Measurements from ENCODE around the gene VSIG2. TPM values are rescaled to one million over a fixed set of nuclear protein-coding genes. Genes with fewer than 3 reads are reported as not detected.

Gene VSIG2
- total and polyA plus RNA-seq, 2 of the 4 experiments (the other 2 are of a cell fraction), result not detected

DNA sequence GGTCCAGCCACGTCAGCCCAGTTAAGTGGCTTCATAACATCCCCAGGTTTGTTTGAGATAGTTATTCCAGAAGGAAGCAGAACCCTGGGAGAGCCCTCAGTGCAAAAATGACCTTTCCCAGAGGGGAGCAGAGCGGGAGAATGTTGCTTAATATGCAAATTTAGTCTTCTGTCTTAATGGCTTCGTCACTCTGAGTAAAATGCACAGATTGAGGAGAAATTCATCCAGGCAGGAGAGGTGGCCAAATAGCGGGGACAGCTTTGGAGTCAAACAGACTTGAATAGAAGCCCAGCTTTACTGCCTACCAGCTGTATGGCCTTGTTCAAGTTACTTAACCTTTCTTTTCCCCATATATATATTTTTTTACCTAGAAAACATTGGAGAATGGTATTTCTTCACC, 24.6 kb downstream of the VSIG2 start:
- Histone ChIP-seq H2BK120ac (ENCODE audit: low read depth, low read length) (no peak overlapping the region), H2AK5ac (ENCODE audit: low read depth, low read length) (no peak overlapping the region), H3K23ac (ENCODE audit: low read depth, low read length) (no peak overlapping the region), H2BK15ac (ENCODE audit: low read depth, low read length) (no peak overlapping the region), H2AFZ (replicated peaks; ENCODE audit: low read length, poor library complexity) (no peak overlapping the region), H3K27me3 (ENCODE audit: control insufficient read depth, insufficient read depth, low read length) (peaks cover 8% of the 10 kb centered on the region), H3K9ac (ENCODE audit: low read depth, low read length) (no peak overlapping the region), H3K56ac (ENCODE audit: extremely low read depth, insufficient read depth, low read length) (no peak overlapping the region), H3K4me3 (ENCODE audit: insufficient read depth, low read depth, low read length) (no peak overlapping the region), H3K36me3 (ENCODE audit: control insufficient read depth, insufficient read depth, low read length) (no peaks in the 10 kb centered on the region), H3K4me1 (ENCODE audit: control insufficient read depth, insufficient read depth, low read length) (peaks cover 5% of the 10 kb centered on the region), H4K20me1 (ENCODE audit: insufficient read depth, low read length) (no peaks in the 10 kb centered on the region), H3K4ac (ENCODE audit: low read depth, low read length) (no peak overlapping the region), H3K27ac (ENCODE audit: insufficient read depth, low read length) (no peak overlapping the region), H3K14ac (replicated peaks; ENCODE audit: low read depth, low read length) (no peak overlapping the region), H3K79me1 (ENCODE audit: low read depth in 1 of 2, low read length in 2 of 2) (no peaks in the 10 kb centered on the region), H4K8ac (ENCODE audit: low read depth in 2 of 2, low read length in 2 of 2) (no peak overlapping the region), H3K9me1 (ENCODE audit: insufficient read depth, low read length) (peaks cover 12% of the 10 kb centered on the region), H3K18ac (ENCODE audit: low read depth, low read length) (no peak overlapping the region), H3K4me2 (ENCODE audit: low read depth, low read length) (no peak overlapping the region), H3K9me3 (ENCODE audit: control insufficient read depth, insufficient read depth, low read length) (no peaks in the 10 kb centered on the region), H2BK20ac (ENCODE audit: low read depth, low read length) (no peak overlapping the region; the same call in 1 of the 2 replicates), H2BK5ac (ENCODE audit: low read depth, low read length, poor library complexity, severe bottlenecking) (no peak overlapping the region), H4K5ac (ENCODE audit: low read depth, low read length) (no peak overlapping the region), H2AK9ac (replicated peaks; ENCODE audit: low read depth, low read length, poor library complexity) (no peak overlapping the region), H4K91ac (ENCODE audit: insufficient read depth, low read depth, low read length) (no peak overlapping the region)
- TF ChIP-seq MXI1 (IDR thresholded peaks at IDR 0.05; ENCODE audit: borderline replicate concordance, low read depth, low read length) (no peak), MAFK (IDR thresholded peaks at IDR 0.05; ENCODE audit: low read depth, low read length) (no peak), CEBPB (IDR thresholded peaks at IDR 0.05; ENCODE audit: low read depth, low read length) (no peak), USF2 (IDR thresholded peaks at IDR 0.05; ENCODE audit: low read depth, low read length) (no peak), FOS (IDR thresholded peaks at IDR 0.05; ENCODE audit: low read depth, low read length) (no peak), SMC3 (IDR thresholded peaks at IDR 0.05; ENCODE audit: low read depth, low read length) (no peak), MAZ (IDR thresholded peaks at IDR 0.05; ENCODE audit: borderline replicate concordance, low read depth, low read length) (no peak), RCOR1 (IDR thresholded peaks at IDR 0.05; ENCODE audit: insufficient replicate concordance, low read length) (no peak), RFX5 (IDR thresholded peaks at IDR 0.05; ENCODE audit: low read depth, low read length) (no peak), POLR2A (IDR thresholded peaks at IDR 0.05; ENCODE audit: low read depth, low read length) (no peak), CHD1 (IDR thresholded peaks at IDR 0.05; ENCODE audit: low read depth, low read length) (no peak), RAD21 (IDR thresholded peaks at IDR 0.05; ENCODE audit: low read length) (no peak), BHLHE40 (IDR thresholded peaks at IDR 0.05; ENCODE audit: low read depth, low read length) (no peak), NFE2L2 (IDR thresholded peaks at IDR 0.05; ENCODE audit: low read depth, low read length) (no peak)
- TF ChIP-seq, protein P1, sequence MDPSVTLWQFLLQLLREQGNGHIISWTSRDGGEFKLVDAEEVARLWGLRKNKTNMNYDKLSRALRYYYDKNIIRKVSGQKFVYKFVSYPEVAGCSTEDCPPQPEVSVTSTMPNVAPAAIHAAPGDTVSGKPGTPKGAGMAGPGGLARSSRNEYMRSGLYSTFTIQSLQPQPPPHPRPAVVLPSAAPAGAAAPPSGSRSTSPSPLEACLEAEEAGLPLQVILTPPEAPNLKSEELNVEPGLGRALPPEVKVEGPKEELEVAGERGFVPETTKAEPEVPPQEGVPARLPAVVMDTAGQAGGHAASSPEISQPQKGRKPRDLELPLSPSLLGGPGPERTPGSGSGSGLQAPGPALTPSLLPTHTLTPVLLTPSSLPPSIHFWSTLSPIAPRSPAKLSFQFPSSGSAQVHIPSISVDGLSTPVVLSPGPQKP (IDR thresholded peaks at IDR 0.05; ENCODE audit: borderline replicate concordance, low read depth, low read length), result no peak
- TF ChIP-seq, protein P2, sequence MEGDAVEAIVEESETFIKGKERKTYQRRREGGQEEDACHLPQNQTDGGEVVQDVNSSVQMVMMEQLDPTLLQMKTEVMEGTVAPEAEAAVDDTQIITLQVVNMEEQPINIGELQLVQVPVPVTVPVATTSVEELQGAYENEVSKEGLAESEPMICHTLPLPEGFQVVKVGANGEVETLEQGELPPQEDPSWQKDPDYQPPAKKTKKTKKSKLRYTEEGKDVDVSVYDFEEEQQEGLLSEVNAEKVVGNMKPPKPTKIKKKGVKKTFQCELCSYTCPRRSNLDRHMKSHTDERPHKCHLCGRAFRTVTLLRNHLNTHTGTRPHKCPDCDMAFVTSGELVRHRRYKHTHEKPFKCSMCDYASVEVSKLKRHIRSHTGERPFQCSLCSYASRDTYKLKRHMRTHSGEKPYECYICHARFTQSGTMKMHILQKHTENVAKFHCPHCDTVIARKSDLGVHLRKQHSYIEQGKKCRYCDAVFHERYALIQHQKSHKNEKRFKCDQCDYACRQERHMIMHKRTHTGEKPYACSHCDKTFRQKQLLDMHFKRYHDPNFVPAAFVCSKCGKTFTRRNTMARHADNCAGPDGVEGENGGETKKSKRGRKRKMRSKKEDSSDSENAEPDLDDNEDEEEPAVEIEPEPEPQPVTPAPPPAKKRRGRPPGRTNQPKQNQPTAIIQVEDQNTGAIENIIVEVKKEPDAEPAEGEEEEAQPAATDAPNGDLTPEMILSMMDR (conservative IDR thresholded peaks at IDR 0.05; ENCODE audit: low read depth, low read length), result no peak
- DNase-seq (no peak), ATAC-seq (ENCODE audit: low read depth) (no peak)
- POLR2A ChIA-PET (ENCODE audit: unreplicated experiment), result no interaction called here
- WGBS, 2 experiments (ENCODE audit: extremely low coverage in 2 of 2, insufficient read length in 1 of 2), result 100% methylated on average over 1 of the region's 4 CpGs; no CpG with 5 or more reads in 1 of the 2 experiments
- dilution Hi-C loops (cut with HindIII; ENCODE audit: low sequenced_read_pairs, unreplicated experiment) (no loop called here), in situ Hi-C loops (cut with MboI; ENCODE audit: low sequenced_read_pairs) (no loop called here), intact Hi-C loops (cut with micrococcal nuclease) (no loop called here)
- no TSS peak for BruUV-seq (replicated peaks)
- CTCF ChIA-PET, result interaction anchor here (1.3 kb wide), 1 partner anchor 19 kb away, joined by 3 read pairs; no protein-coding TSS in a partner anchor

Data from IMR-90 (cell line).